ENCODE data around the gene COPS4.
"Not testable (repeated sequence)": the region's sequence is repeated elsewhere in the genome, so short reads cannot be mapped to it uniquely, and the experiment has no call there.

COPS4 gene

DNA sequence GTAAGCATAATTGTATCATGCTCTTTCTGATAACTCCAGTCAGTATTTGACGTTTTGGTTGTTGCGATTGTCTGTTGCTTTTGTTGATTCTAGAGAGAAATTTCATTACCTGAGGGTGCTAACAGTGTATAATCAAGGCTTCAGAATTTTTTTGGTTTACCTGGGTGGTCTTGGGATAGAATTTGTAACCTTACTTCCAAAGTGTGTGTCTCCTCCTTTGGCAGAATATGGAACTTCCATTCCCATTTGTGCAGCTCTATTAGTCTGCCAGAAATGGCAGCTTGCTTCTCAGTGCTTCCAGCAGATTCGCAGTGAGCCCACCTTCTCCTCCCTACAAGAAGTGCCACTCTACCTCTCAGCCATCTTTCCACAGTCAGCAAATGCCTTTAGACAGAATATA lies 5.3 kb downstream of the COPS4 start:
- Histone ChIP-seq H3K9me2 (replicated peaks; ENCODE audit: insufficient read depth, low read length) (no peaks in the 10 kb centered on the region), H2AFZ (ENCODE audit: low read length) (no peak overlapping the region), H4K20me1 (ENCODE audit: insufficient read depth, low read length) (no peaks in the 10 kb centered on the region), H3K27ac (ENCODE audit: low read length) (no peak overlapping the region), H3K36me3 (replicated peaks; ENCODE audit: insufficient read depth, low read length) (no peaks in the 10 kb centered on the region), H3K79me2 (ENCODE audit: low read length) (peaks cover 72% of the 10 kb centered on the region), H3K4me1 (ENCODE audit: low read length) (peaks cover 5% of the 10 kb centered on the region; the same call in 1 of the 2 replicates), H3K9ac (ENCODE audit: low read length) (no peak overlapping the region), H3K9me3 (replicated peaks; ENCODE audit: insufficient read depth, low read length) (no peaks in the 10 kb centered on the region), H3F3A (ENCODE audit: insufficient read depth, low read length) (0 out of 2 replicates have a peak, but pooled peaks cover under 1% of the 10 kb centered on the region), H3K4me3 (ENCODE audit: low read length) (no peak overlapping the region), H3K4me2 (ENCODE audit: low read depth, low read length) (no peak overlapping the region), H3K27me3 (replicated peaks; ENCODE audit: insufficient read depth, low read length) (no peaks in the 10 kb centered on the region)
- TF ChIP-seq EZH2phosphoT487 (IDR thresholded peaks at IDR 0.05; ENCODE audit: low read length) (no peak), EZH2 (optimal IDR thresholded peaks at IDR 0.05; ENCODE audit: low read depth, low read length) (no peak)
- TF ChIP-seq, protein P1, sequence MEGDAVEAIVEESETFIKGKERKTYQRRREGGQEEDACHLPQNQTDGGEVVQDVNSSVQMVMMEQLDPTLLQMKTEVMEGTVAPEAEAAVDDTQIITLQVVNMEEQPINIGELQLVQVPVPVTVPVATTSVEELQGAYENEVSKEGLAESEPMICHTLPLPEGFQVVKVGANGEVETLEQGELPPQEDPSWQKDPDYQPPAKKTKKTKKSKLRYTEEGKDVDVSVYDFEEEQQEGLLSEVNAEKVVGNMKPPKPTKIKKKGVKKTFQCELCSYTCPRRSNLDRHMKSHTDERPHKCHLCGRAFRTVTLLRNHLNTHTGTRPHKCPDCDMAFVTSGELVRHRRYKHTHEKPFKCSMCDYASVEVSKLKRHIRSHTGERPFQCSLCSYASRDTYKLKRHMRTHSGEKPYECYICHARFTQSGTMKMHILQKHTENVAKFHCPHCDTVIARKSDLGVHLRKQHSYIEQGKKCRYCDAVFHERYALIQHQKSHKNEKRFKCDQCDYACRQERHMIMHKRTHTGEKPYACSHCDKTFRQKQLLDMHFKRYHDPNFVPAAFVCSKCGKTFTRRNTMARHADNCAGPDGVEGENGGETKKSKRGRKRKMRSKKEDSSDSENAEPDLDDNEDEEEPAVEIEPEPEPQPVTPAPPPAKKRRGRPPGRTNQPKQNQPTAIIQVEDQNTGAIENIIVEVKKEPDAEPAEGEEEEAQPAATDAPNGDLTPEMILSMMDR (IDR thresholded peaks at IDR 0.05; ENCODE audit: low read length), result no peak
- DNase-seq, result no peak

DNA sequence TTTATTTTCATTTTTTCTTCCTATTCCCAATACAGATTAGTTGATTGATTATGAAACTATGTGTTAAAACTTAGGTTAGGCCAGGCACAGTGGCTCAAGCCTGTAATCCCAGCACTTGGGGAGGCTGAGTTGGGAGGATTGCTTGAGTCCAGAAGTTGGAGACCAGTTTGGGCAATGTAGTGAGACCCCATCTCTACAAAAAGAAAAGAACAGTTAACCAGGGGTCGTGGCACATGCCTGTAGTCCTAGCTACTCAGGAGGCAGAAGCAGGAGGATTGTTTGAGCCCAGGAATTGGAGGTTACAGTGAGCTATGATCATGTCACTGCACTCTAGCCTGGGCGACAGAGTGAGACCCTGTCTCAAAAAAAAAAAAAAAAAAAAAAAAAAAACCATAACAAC lies 8.2 kb downstream of the COPS4 start:
- H4K20me1 ChIP-seq (ENCODE audit: insufficient read depth, low read length), result not testable (repeated sequence)

DNA sequence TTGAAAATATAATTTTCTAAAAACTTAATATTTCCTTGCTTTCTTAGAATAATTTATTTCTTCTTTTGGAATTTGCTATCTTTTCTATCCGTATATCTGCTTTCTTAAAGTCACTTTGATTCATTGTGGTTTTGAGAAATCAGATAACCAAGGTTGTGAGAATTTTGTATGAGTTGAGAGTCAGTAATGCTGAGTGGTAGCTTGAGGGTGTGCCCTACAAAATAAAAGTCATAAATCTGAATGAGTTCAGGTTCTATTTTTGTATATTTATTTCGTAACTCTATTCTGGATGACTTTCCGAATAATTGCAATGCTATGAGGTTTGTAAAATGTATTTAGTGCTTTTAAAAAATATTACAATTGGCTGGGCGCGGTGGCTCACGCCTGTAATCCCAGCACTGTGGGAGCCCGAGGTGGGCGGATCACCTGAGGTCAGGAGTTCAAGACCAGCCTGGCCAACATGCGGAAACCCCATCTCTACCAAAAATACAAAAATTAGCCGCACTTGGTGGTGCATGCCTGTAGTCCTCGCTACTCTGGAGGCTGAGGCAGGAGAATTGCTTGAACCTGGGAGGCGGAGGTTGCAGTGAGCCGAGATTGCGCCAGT lies 8.9 kb downstream of the COPS4 start:
- no peak overlapping the region for H3K4me2 ChIP-seq (ENCODE audit: low read depth, low read length)
- H3K79me2 ChIP-seq (ENCODE audit: low read length), result peaks cover 37% of the 10 kb centered on the region

More for the DNA sequence above, 8.2 kb downstream of the COPS4 start:
- H3K4me1 ChIP-seq (ENCODE audit: low read length); DNase-seq; H3K27ac ChIP-seq (ENCODE audit: low read length); H3K27me3 ChIP-seq (replicated peaks; ENCODE audit: insufficient read depth, low read length); H3K4me3 ChIP-seq (ENCODE audit: low read length); H3K9me3 ChIP-seq (replicated peaks; ENCODE audit: insufficient read depth, low read length); H3K9me2 ChIP-seq (replicated peaks; ENCODE audit: insufficient read depth, low read length); H3K9ac ChIP-seq (ENCODE audit: low read length); H3K4me2 ChIP-seq (ENCODE audit: low read depth, low read length); H3F3A ChIP-seq (ENCODE audit: insufficient read depth, low read length); H2AFZ ChIP-seq (ENCODE audit: low read length); H3K36me3 ChIP-seq (replicated peaks; ENCODE audit: insufficient read depth, low read length): not testable (repeated sequence)
- peaks cover 43% of the 10 kb centered on the region for H3K79me2 ChIP-seq (ENCODE audit: low read length)

More for the DNA sequence above, 8.9 kb downstream of the COPS4 start:
- no peak for DNase-seq
- Histone ChIP-seq H3K27me3 (replicated peaks; ENCODE audit: insufficient read depth, low read length) (no peaks in the 10 kb centered on the region), H3K4me3 (ENCODE audit: low read length) (no peak overlapping the region), H3F3A (ENCODE audit: insufficient read depth, low read length) (no peaks in the 10 kb centered on the region), H3K9me3 (replicated peaks; ENCODE audit: insufficient read depth, low read length) (no peaks in the 10 kb centered on the region), H3K27ac (ENCODE audit: low read length) (no peak overlapping the region), H3K4me1 (ENCODE audit: low read length) (no peaks in the 10 kb centered on the region), H3K36me3 (replicated peaks; ENCODE audit: insufficient read depth, low read length) (no peaks in the 10 kb centered on the region), H4K20me1 (ENCODE audit: insufficient read depth, low read length) (no peaks in the 10 kb centered on the region), H2AFZ (ENCODE audit: low read length) (no peak overlapping the region), H3K9ac (ENCODE audit: low read length) (no peak overlapping the region), H3K9me2 (replicated peaks; ENCODE audit: insufficient read depth, low read length) (no peaks in the 10 kb centered on the region)
- TF ChIP-seq EZH2phosphoT487 (IDR thresholded peaks at IDR 0.05; ENCODE audit: low read length) (no peak), EZH2 (optimal IDR thresholded peaks at IDR 0.05; ENCODE audit: low read depth, low read length) (no peak)
- TF ChIP-seq, protein P1 (IDR thresholded peaks at IDR 0.05; ENCODE audit: low read length), result no peak
